Activated naive CD4-positive, alpha-beta T cell treated with Interleukin-2 at 50 U/mL for 16 hours (primary cell): ENCODE measurements around the gene GAA.

Experiments
- DNase-seq: peaks from one replicate; pipeline ENCODE4 v3.0.0-alpha.2; 2020

The GAA gene

DNA sequence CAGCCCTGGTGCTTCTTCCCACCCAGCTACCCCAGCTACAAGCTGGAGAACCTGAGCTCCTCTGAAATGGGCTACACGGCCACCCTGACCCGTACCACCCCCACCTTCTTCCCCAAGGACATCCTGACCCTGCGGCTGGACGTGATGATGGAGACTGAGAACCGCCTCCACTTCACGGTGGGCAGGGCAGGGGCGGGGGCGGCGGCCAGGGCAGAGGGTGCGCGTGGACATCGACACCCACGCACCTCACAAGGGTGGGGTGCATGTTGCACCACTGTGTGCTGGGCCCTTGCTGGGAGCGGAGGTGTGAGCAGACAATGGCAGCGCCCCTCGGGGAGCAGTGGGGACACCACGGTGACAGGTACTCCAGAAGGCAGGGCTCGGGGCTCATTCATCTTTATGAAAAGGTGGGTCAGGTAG lies 3.6 kb downstream of the GAA start:
- DNase-seq, result no peak

GRCh38 chr17:80105762-80106161 lies 4.4 kb downstream of the GAA start:
- DNase-seq, result no peak

GRCh38 chr17:80106176-80106575 lies 4.8 kb downstream of the GAA start:
- DNase-seq, result no peak

DNA sequence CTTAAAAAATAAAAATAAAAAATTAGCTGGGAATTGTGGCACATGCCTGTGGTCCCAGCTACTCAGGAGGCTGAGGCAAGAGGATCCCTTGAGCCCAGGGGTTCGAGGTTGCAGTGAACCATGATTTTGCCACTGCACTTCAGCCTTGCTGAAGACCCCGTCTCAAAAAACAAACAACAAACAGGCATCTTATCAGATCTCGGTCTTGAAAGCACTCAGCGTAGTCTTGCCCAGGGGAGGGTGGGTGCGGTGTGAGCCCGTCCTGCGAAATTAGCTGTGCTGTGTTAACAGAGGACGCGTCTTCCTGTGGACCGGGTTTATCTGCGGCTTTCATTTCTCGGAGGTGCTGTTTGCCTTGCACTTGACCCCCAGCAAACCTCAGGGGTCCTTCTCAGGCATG lies 5.4 kb downstream of the GAA start:
- DNase-seq, result no peak

DNA sequence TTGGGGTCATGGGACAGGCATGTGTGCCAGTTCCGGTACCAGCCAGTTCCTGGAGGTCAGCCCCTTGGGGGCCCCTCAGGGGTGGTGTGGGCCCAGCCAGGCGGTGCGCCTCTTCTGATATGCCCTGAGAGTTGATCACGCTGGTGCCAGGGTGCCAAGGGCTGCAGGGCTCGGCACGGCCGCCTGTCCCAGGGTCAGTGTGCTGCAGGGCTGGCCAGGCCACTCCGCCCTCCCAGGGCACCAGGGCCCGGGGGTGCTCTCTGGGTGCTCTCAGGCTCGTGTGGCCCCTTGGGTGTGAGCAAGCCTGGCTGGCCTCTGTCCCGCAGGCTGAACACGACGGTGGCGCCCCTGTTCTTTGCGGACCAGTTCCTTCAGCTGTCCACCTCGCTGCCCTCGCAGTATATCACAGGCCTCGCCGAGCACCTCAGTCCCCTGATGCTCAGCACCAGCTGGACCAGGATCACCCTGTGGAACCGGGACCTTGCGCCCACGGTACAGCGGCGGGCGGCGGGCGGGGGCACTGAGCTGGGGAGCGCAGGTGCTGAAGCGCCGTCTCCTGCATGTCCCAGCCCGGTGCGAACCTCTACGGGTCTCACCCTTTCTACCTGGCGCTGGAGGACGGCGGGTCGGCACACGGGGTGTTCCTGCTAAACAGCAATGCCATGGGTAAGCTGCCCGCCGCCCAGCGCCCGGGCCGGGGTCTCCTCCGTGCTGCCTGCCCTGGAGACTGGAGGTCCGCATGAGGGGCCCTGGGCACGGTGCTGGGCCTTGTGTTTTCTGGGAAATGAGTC lies 6.0 kb downstream of the GAA start:
- DNase-seq, result no peak

- DNase-seq, result no peak
Measured at GRCh38 chr17:80108036-80108971, 6.9 kb downstream of the GAA start.

GRCh38 chr17:80109066-80109660 lies 7.8 kb downstream of the GAA start:
- no peak for DNase-seq

DNA sequence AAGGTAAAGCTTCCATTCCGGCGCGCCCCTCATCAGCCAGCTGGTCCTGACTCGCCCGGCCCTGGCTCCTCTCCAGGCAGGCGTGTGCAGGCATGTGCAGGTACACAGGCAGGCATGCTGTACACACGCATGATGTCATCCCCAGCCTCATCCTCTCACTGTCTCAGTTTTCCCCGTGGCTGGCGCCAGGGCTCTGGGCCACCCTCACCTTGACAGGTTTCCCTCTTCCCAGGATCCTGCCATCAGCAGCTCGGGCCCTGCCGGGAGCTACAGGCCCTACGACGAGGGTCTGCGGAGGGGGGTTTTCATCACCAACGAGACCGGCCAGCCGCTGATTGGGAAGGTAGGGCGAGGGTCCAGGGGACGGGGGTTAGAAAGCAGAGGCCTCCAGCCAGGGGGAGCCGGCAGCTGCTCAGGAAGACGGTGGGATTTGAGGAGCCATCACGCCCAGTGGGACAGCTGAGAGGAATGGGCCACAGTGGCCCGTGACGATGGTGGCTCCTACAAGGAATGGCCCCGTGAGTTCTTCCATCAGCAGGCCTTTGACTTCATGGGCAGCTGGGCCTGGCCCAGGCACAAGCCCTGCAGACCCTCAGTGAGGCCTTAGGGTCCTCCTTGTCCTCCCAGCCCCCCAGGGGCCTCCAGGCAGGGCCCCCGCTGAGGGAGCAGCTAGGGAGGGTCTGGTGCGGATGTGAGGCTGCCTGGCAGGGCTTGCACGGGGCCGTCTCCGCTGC lies 8.5 kb downstream of the GAA start:
- no peak for DNase-seq

DNA sequence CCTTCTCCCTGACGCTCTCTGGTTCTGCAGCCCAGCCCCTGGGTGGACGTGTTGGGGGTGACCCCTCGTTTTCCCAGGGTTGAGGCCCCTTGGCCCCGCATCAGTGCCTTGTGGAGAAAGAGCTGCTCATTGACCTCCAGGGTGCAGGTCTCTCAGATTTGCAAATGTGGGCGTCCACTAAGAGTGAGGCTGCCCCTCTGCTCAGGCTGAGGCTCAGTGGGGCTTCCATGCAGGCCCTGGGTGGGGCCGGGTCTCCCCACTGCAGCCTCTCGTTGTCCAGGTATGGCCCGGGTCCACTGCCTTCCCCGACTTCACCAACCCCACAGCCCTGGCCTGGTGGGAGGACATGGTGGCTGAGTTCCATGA lies 9.0 kb downstream of the GAA start:
- no peak for DNase-seq

DNA sequence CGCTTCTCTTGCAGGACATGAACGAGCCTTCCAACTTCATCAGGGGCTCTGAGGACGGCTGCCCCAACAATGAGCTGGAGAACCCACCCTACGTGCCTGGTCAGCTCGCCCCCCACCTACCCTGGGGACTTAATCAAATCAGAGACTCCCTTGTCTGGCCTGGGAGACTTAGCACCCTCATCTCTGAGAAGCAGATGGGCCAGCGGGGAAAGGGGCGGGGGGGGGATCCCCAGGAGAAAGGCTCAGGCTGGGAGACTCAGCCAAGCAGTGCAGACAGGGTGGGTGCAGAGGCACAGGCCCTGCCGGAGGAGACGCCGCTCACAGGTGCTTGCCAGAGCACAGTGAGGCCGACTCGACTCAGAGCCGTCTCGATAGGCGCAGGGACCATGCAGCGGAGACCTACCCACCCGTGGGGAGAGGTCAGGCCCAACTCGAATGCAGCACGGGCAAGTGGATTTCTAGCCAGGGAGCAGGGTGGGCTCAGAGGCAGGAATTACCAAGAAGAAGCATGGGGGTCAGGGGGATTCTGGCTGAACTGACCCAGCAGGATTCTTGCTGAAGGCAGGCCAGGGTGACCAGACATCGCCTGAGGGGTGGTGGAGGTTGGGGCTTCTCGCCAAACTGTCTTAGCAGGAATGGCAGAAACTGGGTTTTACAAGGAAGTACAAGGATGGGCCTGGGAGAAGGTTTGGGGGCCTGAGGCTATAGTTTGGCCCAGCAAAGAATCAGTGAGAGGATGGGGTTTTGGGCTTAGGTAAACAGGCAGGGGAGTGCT lies 9.7 kb downstream of the GAA start:
- DNase-seq, result no peak

DNA sequence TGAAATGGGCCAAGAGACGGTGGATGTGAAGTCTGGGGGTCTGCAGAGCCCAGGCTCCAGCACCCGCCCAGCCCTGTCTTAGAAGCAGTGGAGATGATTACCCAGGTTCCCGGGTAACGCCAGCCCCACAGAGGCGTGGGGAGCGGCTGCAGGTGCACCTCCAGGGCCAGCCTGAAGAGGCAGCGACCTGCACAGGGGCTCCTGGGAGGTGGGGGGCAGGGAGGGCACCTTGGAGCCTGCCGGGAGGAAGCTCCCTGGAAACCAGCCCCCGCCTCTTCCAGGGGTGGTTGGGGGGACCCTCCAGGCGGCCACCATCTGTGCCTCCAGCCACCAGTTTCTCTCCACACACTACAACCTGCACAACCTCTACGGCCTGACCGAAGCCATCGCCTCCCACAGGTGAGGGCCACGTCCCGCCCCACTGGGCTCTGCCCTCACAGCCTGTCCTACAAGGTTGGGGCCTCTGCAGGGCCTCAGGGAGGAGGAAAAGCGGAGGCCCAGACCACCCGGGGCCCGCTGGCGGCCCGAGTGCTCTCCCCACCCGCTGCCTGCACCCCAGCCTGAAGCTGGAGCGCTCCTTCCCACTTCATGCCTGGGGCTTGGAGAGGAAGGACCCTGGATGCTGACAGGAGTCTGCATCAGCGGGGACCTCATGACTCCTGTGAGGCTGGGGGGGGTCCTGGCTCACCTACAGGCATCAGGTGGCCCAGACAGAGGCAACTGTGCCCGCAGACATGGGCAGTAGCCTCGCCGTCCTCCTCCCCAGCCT lies 10.5 kb downstream of the GAA start:
- DNase-seq, result no peak

GRCh38 chr17:80112471-80113032 lies 11.2 kb downstream of the GAA start:
- DNase-seq, result no peak

DNA sequence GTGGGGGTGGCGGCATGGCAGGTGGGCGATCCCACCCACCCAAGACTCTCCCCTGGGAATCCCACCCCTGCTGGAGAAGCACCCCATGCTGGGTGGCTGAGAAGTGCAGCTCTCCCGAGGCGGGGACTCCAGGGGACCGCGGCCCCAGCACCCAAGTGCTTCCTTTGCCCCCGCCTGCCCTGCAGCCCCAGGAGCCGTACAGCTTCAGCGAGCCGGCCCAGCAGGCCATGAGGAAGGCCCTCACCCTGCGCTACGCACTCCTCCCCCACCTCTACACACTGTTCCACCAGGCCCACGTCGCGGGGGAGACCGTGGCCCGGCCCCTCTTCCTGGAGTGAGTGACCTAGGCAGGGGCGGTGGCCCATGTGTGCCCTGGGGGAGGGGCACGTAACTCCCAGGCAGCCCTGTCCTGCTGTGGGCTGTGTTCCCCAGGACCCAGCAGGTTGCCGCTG lies 11.7 kb downstream of the GAA start:
- DNase-seq, result no peak

DNA sequence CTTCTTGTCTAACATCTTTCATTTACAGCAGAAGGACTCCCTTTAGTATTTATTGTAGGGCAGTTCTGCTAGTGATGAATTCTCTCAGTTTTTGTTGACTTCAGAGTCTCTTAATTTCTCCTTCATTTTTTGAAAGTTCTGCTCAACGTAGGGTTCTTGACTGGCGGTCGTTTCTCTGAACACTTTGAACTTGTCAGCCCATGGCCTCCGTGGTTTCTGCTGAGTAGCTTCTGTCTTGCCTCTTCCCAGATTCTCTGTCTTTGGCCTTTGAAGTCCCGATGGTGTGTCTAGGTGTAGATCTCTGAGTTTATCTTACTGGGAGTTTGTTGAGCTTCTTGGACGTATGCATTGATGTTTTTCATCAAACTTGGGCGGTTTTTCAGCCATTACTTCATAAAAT lies 13.4 kb downstream of the GAA start:
- no peak for DNase-seq

DNA sequence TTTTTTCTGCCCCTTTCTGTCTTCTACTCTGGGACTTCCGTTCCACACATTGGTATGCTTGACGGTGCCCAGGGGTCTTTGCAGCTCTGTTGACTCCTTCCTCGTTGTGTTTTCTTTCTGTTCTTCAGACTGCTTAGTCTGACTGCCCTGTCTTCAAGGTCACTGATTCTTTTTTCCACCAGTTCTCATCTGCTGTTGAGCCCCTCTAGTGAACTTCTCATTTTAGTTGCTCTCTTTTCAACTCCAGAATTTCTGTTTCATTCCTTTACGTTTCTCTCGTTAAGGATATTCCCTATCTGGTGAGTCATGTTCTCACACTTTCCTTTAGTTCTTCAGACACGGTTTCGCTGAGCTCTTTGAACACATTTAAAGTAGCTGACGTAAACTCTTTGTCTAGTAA lies 13.8 kb downstream of the GAA start:
- no peak for DNase-seq

DNA sequence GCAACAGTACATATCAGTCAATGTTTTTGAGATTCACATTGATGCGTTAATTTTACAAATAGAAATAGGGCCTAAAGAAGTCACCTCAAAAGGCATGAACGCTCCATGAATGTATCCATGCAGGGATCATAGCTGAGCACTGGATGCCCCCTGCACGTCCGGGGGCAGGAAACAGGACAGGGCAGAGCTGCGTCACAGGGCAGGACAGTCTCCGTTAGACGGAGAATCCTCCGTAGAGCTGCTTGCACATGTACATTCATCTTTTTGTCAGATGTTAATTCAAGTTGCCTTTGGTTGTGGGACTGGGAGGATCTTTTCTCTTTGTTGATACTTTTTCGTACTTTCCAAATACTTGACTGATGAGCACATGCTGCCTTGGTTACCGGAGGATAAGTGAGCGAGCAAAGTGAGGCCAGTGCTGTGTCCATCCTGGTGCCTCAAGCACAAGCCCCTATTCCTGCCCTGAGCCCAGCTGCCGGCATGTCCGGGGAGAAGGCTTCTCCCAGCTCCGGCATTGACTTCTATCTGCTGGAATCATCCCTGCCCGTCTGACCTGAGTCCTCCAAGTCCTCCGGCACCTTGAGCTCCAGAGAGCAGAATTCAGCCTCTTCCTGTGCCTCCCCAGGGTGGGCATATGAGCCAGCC lies 15.0 kb downstream of the GAA start:
- DNase-seq, result no peak

- no peak for DNase-seq
Measured at GRCh38 chr17:80116921-80117380, 15.6 kb downstream of the GAA start.

DNA sequence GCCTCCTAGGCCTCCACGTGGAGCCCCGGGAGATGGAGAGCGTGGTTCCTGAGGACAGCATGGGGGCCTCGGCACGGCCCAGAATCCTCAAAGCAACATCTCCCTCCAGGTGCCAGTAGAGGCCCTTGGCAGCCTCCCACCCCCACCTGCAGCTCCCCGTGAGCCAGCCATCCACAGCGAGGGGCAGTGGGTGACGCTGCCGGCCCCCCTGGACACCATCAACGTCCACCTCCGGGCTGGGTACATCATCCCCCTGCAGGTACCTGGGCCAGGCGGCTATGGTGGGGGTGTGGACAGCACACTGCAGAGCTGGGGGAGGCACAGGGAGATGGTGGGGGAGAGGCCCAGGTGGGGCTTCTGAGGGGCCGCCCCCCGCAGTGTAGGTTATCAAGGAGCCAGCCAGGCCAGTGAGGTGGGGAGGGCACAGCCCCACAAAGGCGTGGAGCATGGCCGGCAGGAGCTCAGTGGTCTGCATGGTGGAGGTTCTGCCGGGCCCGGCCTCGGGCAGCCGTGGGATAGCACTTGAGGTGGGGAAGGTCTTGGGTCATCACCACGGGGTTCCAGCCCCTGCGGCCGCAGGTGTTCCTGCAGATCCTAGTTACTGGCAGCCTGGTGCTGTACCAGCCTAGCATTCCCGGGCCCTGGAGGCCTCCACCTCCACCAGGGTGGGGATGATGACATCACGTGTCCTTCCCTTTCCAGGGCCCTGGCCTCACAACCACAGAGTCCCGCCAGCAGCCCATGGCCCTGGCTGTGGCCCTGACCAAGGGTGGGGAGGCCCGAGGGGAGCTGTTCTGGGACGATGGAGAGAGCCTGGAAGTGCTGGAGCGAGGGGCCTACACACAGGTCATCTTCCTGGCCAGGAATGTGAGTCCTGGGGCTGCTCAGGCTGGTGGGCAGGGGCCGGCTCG lies 16.4 kb downstream of the GAA start:
- DNase-seq, result no peak

DNA sequence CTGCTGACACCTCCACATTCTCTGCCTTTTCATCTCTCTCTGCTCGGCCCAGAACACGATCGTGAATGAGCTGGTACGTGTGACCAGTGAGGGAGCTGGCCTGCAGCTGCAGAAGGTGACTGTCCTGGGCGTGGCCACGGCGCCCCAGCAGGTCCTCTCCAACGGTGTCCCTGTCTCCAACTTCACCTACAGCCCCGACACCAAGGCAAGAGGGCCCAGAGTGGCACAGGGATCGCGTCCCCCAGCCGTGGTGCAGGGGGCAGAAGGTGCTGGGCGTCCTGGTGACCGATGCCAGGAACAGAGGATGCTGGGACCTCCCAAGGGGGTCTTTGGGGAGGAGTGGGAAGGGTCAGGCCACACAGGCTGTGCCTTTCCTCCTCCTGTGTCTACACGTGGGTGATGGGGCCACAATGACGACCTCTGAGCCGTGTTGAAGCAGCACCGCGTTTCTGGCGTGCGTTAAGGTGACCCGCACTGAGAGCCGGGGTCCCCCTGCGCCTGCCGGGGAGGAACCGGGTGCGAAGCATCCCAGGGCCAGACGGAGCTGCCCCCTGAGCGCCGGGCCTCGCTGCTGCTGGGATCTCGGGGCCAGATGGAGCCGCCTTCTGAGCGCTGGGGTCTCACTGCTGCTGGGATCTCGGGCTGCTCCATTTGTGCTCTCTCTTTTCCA lies 17.4 kb downstream of the GAA start:
- DNase-seq, result no peak
